PC-3 (cell line): ENCODE results near the gene TTC28. TPM values are rescaled to one million over a fixed set of nuclear protein-coding genes. Genes with fewer than 3 reads are reported as not detected.

Experiments used
- ATAC-seq: fragments of 200-7000 bp; cut with Tn5 transposase; 2 replicates; pipeline ENCODE4 v1.9.1; 2020; ENCODE audit warnings: mild to moderate bottlenecking, moderate library complexity
- BruUV-seq: library from RNA; stranded (reverse); fragments of 400-500 nt; replicated peaks from 2 replicates; lab custom pipeline; 2021; lab: Mats Ljungman, UMichigan
- CTCF ChIA-PET: fragments of 300-600 bp; sonication (Branson Sonifier 250); formaldehyde crosslinking; loops from one replicate; lab custom pipeline; 2022; ENCODE audit warnings: antibody characterized with exemption; lab: Charles Lee
- POLR2A ChIA-PET: fragments of 300-600 bp; sonication (Branson Sonifier 250); formaldehyde crosslinking; loops from one replicate; lab custom pipeline; 2022; ENCODE audit warnings: antibody characterized with exemption; ENCODE audit not compliant: unreplicated experiment; lab: Charles Lee
- DNase-seq: peaks from one replicate; pipeline ENCODE4 v3.0.0-alpha.2; 2015
- H2AFZ ChIP-seq: fragments of 300-600 bp; sonication (generic); 2 replicates; pipeline ENCODE4 v1.6.0; 2016; ENCODE audit warnings: antibody characterized with exemption, low read length
- H3F3A ChIP-seq: fragments of 300-600 bp; sonication (generic); one replicate; pipeline ENCODE4 v1.6.0; 2017; ENCODE audit warnings: antibody characterized with exemption, low read length, control low read depth, mild to moderate bottlenecking; ENCODE audit not compliant: unreplicated experiment
- H3K27ac ChIP-seq: fragments of 300-600 bp; sonication (generic); 2 replicates; pipeline ENCODE4 v1.5.1; 2016; ENCODE audit warnings: mild to moderate bottlenecking, low read length
- H3K27me3 ChIP-seq: fragments of 300-600 bp; sonication (generic); 2 replicates; pipeline ENCODE4 v1.6.1; 2016; ENCODE audit warnings: low read length, mixed read lengths
- H3K36me3 ChIP-seq: fragments of 300-600 bp; sonication (generic); 2 replicates; pipeline ENCODE4 v1.6.1; 2016; ENCODE audit warnings: low read depth, mixed run types, low read length, mixed read lengths
- H3K4me1 ChIP-seq: fragments of 300-600 bp; sonication (generic); 2 replicates; pipeline ENCODE4 v1.5.1; 2016; ENCODE audit warnings: low read length; ENCODE audit not compliant: insufficient read depth
- H3K4me2 ChIP-seq: fragments of 300-600 bp; sonication (generic); 2 replicates; pipeline ENCODE4 v1.6.0; 2016; ENCODE audit warnings: low read length
- H3K4me3 ChIP-seq: fragments of 300-600 bp; sonication (generic); 2 replicates; pipeline ENCODE4 v1.5.1; 2016; ENCODE audit warnings: mild to moderate bottlenecking, low read length, mixed read lengths
- H3K79me2 ChIP-seq: fragments of 300-600 bp; sonication (generic); 2 replicates; pipeline ENCODE4 v1.6.1; 2017; ENCODE audit warnings: low read length, mixed read lengths
- H3K9ac ChIP-seq: fragments of 300-600 bp; sonication (generic); 2 replicates; pipeline ENCODE4 v1.6.0; 2016; ENCODE audit warnings: mild to moderate bottlenecking, low read length
- H3K9me2 ChIP-seq: fragments of 300-600 bp; sonication (generic); replicated peaks from 2 replicates; pipeline ENCODE4 v1.6.1; 2016; ENCODE audit warnings: mixed run types, low read length, mixed read lengths
- H3K9me3 ChIP-seq: fragments of 300-600 bp; sonication (generic); 2 replicates; pipeline ENCODE4 v1.6.1; 2016; ENCODE audit warnings: low read length, mixed read lengths
- H4K20me1 ChIP-seq: fragments of 300-600 bp; sonication (generic); 2 replicates; pipeline ENCODE4 v1.6.1; 2016; ENCODE audit warnings: low read length, mixed read lengths
- CTCF ChIP-seq: fragments of 300-600 bp; sonication (generic); conservative IDR thresholded peaks from 2 replicates; pipeline ENCODE4 v1.5.1; 2017; ENCODE audit warnings: antibody characterized with exemption, low read depth, mild to moderate bottlenecking, low read length
- EZH2 ChIP-seq: fragments of 300-600 bp; sonication (generic); IDR thresholded peaks from one replicate; pipeline ENCODE4 v1.6.1; 2017; ENCODE audit warnings: antibody characterized with exemption, mild to moderate bottlenecking, low read length; ENCODE audit not compliant: unreplicated experiment
- EZH2phosphoT487 ChIP-seq: fragments of 300-600 bp; sonication (generic); IDR thresholded peaks from 2 replicates; pipeline ENCODE4 v1.6.1; 2018; ENCODE audit warnings: mild to moderate bottlenecking, antibody characterized with exemption, low read length, borderline replicate concordance
- intact Hi-C: fragments of 100-400 bp; cut with micrococcal nuclease; formaldehyde crosslinking; loops from 2 replicates; pipeline ENCODE4 v1.9.0; 2023
- total RNA-seq: library from RNA; depleted of rRNA; stranded (reverse); fragments of >200 nt; gene quantifications from 2 replicates; pipeline ENCODE4 v1.2.3, GENCODE V29; 2014

The TTC28 gene
- total RNA-seq, 1 experiment from 2014 or later, result 6.3 TPM

GRCh38 chr22:28593299-28593698 lies 86.3 kb downstream of the TTC28 start:
- Histone ChIP-seq H3F3A (no peaks in the 10 kb centered on the region), H3K4me2 (no peak overlapping the region), H3K9ac (no peak overlapping the region), H3K9me2 (no peaks in the 10 kb centered on the region), H3K27me3 (no peaks in the 10 kb centered on the region), H2AFZ (no peak overlapping the region), H3K79me2 (no peaks in the 10 kb centered on the region), H3K36me3 (no peaks in the 10 kb centered on the region), H4K20me1 (no peaks in the 10 kb centered on the region), H3K4me1 (peaks cover 15% of the 10 kb centered on the region), H3K27ac (no peak overlapping the region), H3K9me3 (no peaks in the 10 kb centered on the region), H3K4me3 (no peak overlapping the region)
- ATAC-seq (no peak), DNase-seq (no peak)
- BruUV-seq, result no TSS peak
- ChIA-PET POLR2A (interaction anchor here (0.7 kb wide), 1 partner anchor 14 kb away, joined by 4 read pairs; no protein-coding TSS in a partner anchor), CTCF (interaction anchor here (0.6 kb wide), 2 partner anchors 60 to 205 kb away, joined by 5 to 8 read pairs; no protein-coding TSS in a partner anchor)
- intact Hi-C loops, result loop anchor here (5.0 to 10.0 kb wide), 2 partner anchors 171 to 388 kb away; no protein-coding TSS in a partner anchor
- TF ChIP-seq EZH2phosphoT487 (no peak), CTCF (no peak), EZH2 (no peak)

GRCh38 chr22:28589102-28589750 lies 90.4 kb downstream of the TTC28 start:
- no TSS peak for BruUV-seq
- Histone ChIP-seq H3K36me3 (no peaks in the 10 kb centered on the region), H3K4me3 (no peak overlapping the region), H3K27me3 (no peaks in the 10 kb centered on the region), H3K27ac (no peak overlapping the region), H3K9me2 (no peaks in the 10 kb centered on the region), H3K4me2 (no peak overlapping the region), H3F3A (no peaks in the 10 kb centered on the region), H3K9me3 (no peaks in the 10 kb centered on the region), H3K79me2 (no peaks in the 10 kb centered on the region), H2AFZ (no peak overlapping the region), H4K20me1 (no peaks in the 10 kb centered on the region), H3K4me1 (no peaks in the 10 kb centered on the region), H3K9ac (no peak overlapping the region)
- ATAC-seq (no peak), DNase-seq (no peak)
- POLR2A ChIA-PET, result no interaction called here
- no peak for TF ChIP-seq EZH2phosphoT487
- no peak for TF ChIP-seq EZH2
- no peak for TF ChIP-seq CTCF
- intact Hi-C loops, result no loop called here
- CTCF ChIA-PET, result no interaction called here

- TF ChIP-seq EZH2phosphoT487 (no peak), EZH2 (no peak), CTCF (no peak)
- H3F3A ChIP-seq, result no peaks in the 10 kb centered on the region
- ChIA-PET POLR2A (no interaction called here), CTCF (no interaction called here)
- H3K4me2 ChIP-seq, result no peak overlapping the region
- no peaks in the 10 kb centered on the region for H3K4me1 ChIP-seq
- intact Hi-C loops, result no loop called here
- H3K9me3 ChIP-seq, result no peaks in the 10 kb centered on the region
- no peaks in the 10 kb centered on the region for H3K36me3 ChIP-seq
- H3K79me2 ChIP-seq, result no peaks in the 10 kb centered on the region
- no peak overlapping the region for H3K27ac ChIP-seq
- H3K9me2 ChIP-seq, result no peaks in the 10 kb centered on the region
- no peak overlapping the region for H3K9ac ChIP-seq
- BruUV-seq, result no TSS peak
- ATAC-seq, result no peak
- H3K4me3 ChIP-seq, result no peak overlapping the region
- no peak for DNase-seq
- no peaks in the 10 kb centered on the region for H3K27me3 ChIP-seq
- no peaks in the 10 kb centered on the region for H4K20me1 ChIP-seq
- no peak overlapping the region for H2AFZ ChIP-seq
Observed at GRCh38 chr22:28585324-28585723, 94.3 kb downstream of the TTC28 start.
